IMR-90 (cell line): ENCODE results near the gene PFN1. TPM values are rescaled to one million over a fixed set of nuclear protein-coding genes. Genes with fewer than 3 reads are reported as not detected.

Source experiments
- ATAC-seq: fragments of 200-7000 bp; cut with Tn5 transposase; 2 replicates; pipeline ENCODE4 v1.9.1; 2020; ENCODE audit warnings: low read depth, mild to moderate bottlenecking, moderate library complexity
- BruUV-seq: library from RNA; stranded (reverse); fragments of 400-500 nt; replicated peaks from 2 replicates; lab custom pipeline; 2021; lab: Mats Ljungman, UMichigan
- CTCF ChIA-PET: fragments of 300-600 bp; formaldehyde crosslinking; extraction: SDS; loops from one replicate; lab custom pipeline; 2021; ENCODE audit warnings: antibody characterized with exemption; lab: Yijun Ruan, JAX
- POLR2A ChIA-PET: fragments of 300-600 bp; sonication (Branson Sonifier 250); formaldehyde crosslinking; loops from one replicate; lab custom pipeline; 2022; ENCODE audit warnings: antibody characterized with exemption; ENCODE audit not compliant: unreplicated experiment; lab: Charles Lee
- DNase-seq: peaks from one replicate; pipeline ENCODE4 v3.0.0; 2013
- H2AFZ ChIP-seq: replicated peaks from 2 replicates; pipeline ENCODE3; 2013; ENCODE audit warnings: low read length, mild to moderate bottlenecking; ENCODE audit not compliant: poor library complexity
- H2AK5ac ChIP-seq: 2 replicates; pipeline ENCODE4 v1.6.1; 2013; ENCODE audit warnings: low read depth, low read length, inconsistent platforms
- H2AK9ac ChIP-seq: replicated peaks from 2 replicates; pipeline ENCODE3; 2013; ENCODE audit warnings: mild to moderate bottlenecking, low read depth, low read length, moderate library complexity; ENCODE audit not compliant: poor library complexity
- H2BK120ac ChIP-seq: 2 replicates; pipeline ENCODE4 v1.6.1; 2013; ENCODE audit warnings: low read depth, low read length, inconsistent platforms
- H2BK15ac ChIP-seq: 3 replicates; pipeline ENCODE4 v1.6.1; 2013; ENCODE audit warnings: low read depth, low read length, inconsistent platforms
- H2BK20ac ChIP-seq: 2 replicates; pipeline ENCODE4 v1.6.1; 2013; ENCODE audit warnings: low read depth, mild to moderate bottlenecking, inconsistent platforms, low read length, moderate library complexity
- H2BK5ac ChIP-seq: 2 replicates; pipeline ENCODE4 v1.6.1; 2013; ENCODE audit warnings: mild to moderate bottlenecking, low read depth, low read length, inconsistent platforms; ENCODE audit not compliant: poor library complexity, severe bottlenecking
- H3K14ac ChIP-seq: replicated peaks from 2 replicates; pipeline ENCODE4 v1.6.1; 2013; ENCODE audit warnings: low read depth, low read length, inconsistent platforms
- H3K18ac ChIP-seq: 2 replicates; pipeline ENCODE4 v1.6.1; 2013; ENCODE audit warnings: low read depth, low read length, control low read depth
- H3K23ac ChIP-seq: 2 replicates; pipeline ENCODE4 v1.6.1; 2013; ENCODE audit warnings: low read depth, low read length, inconsistent platforms
- H3K27ac ChIP-seq: 2 replicates; pipeline ENCODE4 v1.5.1; 2013; ENCODE audit warnings: mild to moderate bottlenecking, control low read depth, low read length; ENCODE audit not compliant: insufficient read depth
- H3K27me3 ChIP-seq: 2 replicates; pipeline ENCODE4 v1.6.1; 2013; ENCODE audit warnings: low read length; ENCODE audit not compliant: control insufficient read depth, insufficient read depth
- H3K36me3 ChIP-seq: 2 replicates; pipeline ENCODE4 v1.6.1; 2013; ENCODE audit warnings: low read length, mixed read lengths; ENCODE audit not compliant: control insufficient read depth, insufficient read depth
- H3K4ac ChIP-seq: 2 replicates; pipeline ENCODE4 v1.6.1; 2013; ENCODE audit warnings: low read depth, low read length, inconsistent platforms
- H3K4me1 ChIP-seq: 2 replicates; pipeline ENCODE4 v1.6.1; 2013; ENCODE audit warnings: low read length, mixed read lengths; ENCODE audit not compliant: control insufficient read depth, insufficient read depth
- H3K4me2 ChIP-seq: 2 replicates; pipeline ENCODE4 v1.6.1; 2013; ENCODE audit warnings: low read depth, mild to moderate bottlenecking, control low read depth, low read length, moderate library complexity
- H3K4me3 ChIP-seq: 2 replicates; pipeline ENCODE4 v1.5.1; 2013; ENCODE audit warnings: low read depth, mild to moderate bottlenecking, control low read depth, low read length, moderate library complexity; ENCODE audit not compliant: insufficient read depth
- H3K56ac ChIP-seq: 2 replicates; pipeline ENCODE4 v1.6.1; 2013; ENCODE audit warnings: low read length, inconsistent platforms; ENCODE audit not compliant: insufficient read depth; ENCODE audit errors: extremely low read depth
- H3K79me1 ChIP-seq, 2 experiments: 2 replicates each; pipeline ENCODE4 v1.6.1; 2013; ENCODE audit warnings: low read length in 2 of 2, inconsistent platforms in 1 of 2, low read depth in 1 of 2
- H3K9ac ChIP-seq: 2 replicates; pipeline ENCODE4 v1.6.1; 2013; ENCODE audit warnings: low read depth, low read length, control low read depth
- H3K9me1 ChIP-seq: 2 replicates; pipeline ENCODE4 v1.6.1; 2013; ENCODE audit warnings: low read length, inconsistent platforms; ENCODE audit not compliant: insufficient read depth
- H3K9me3 ChIP-seq: 2 replicates; pipeline ENCODE4 v1.6.1; 2013; ENCODE audit warnings: low read length; ENCODE audit not compliant: control insufficient read depth, insufficient read depth
- H4K20me1 ChIP-seq: 2 replicates; pipeline ENCODE4 v1.6.1; 2013; ENCODE audit warnings: low read length, inconsistent platforms; ENCODE audit not compliant: insufficient read depth
- H4K5ac ChIP-seq: 2 replicates; pipeline ENCODE4 v1.6.1; 2013; ENCODE audit warnings: mild to moderate bottlenecking, low read depth, low read length, control low read depth
- H4K8ac ChIP-seq, 2 experiments: 2 replicates each; pipeline ENCODE4 v1.6.1; 2013; ENCODE audit warnings: low read depth in 2 of 2, low read length in 2 of 2, control low read depth in 1 of 2, inconsistent platforms in 1 of 2
- H4K91ac ChIP-seq: 2 replicates; pipeline ENCODE4 v1.6.1; 2013; ENCODE audit warnings: low read depth, low read length, inconsistent platforms; ENCODE audit not compliant: insufficient read depth
- ELK1 ChIP-seq: fragments of 150-350 bp; IDR thresholded peaks from 2 replicates; pipeline ENCODE4 v1.6.1; 2016; ENCODE audit warnings: low read depth, mild to moderate bottlenecking, low read length, moderate library complexity, borderline replicate concordance
- MAFK ChIP-seq: IDR thresholded peaks from 2 replicates; pipeline ENCODE4 v1.6.1; 2012; ENCODE audit warnings: low read depth, low read length, improper control_type of control experiment
- WGBS, 2 experiments: methylation state at CpG; one replicate each; pipeline versions ENCODE4 v1.1.5 to v1.1.7; 2013; ENCODE audit warnings: missing lambda C conversion rate in 2 of 2; ENCODE audit not compliant: insufficient read length in 1 of 2; ENCODE audit errors: extremely low coverage in 2 of 2; 5-methylcytosine and 5-hydroxymethylcytosine counted together
- dilution Hi-C: fragments of 300-500 bp; cut with HindIII; formaldehyde crosslinking; loops from one replicate; pipeline ENCODE4 v1.14.3; 2018; ENCODE audit warnings: low sequenced_read_pairs; ENCODE audit not compliant: unreplicated experiment
- in situ Hi-C: fragments of 300-500 bp; cut with MboI; formaldehyde crosslinking; loops from 3 replicates; pipeline ENCODE4 v1.14.3; 2019; ENCODE audit warnings: low sequenced_read_pairs, inconsistent platforms, mixed read lengths
- intact Hi-C: fragments of 100-400 bp; cut with micrococcal nuclease; formaldehyde crosslinking; loops from 2 replicates; pipeline ENCODE4 v1.10.0; 2022
- polyA plus RNA-seq, 3 experiments: library from polyadenylated mRNA; depleted of rRNA; stranded (reverse); fragments of >200 nt; gene quantifications; 2 replicates each; pipeline ENCODE4 v1.2.3, GENCODE V29; 2012; ENCODE audit warnings: low replicate concordance in 1 of 3
- total RNA-seq: library from RNA; depleted of rRNA; stranded (reverse); fragments of >200 nt; gene quantifications from 2 replicates; pipeline ENCODE4 v1.2.3, GENCODE V29; 2012
- TF ChIP-seq, protein P1 (sequence below): fragments of 150-350 bp; IDR thresholded peaks from 2 replicates; pipeline ENCODE4 v1.6.1; 2017; ENCODE audit warnings: mild to moderate bottlenecking, antibody characterized with exemption, low read length, low read depth

Gene PFN1
- total and polyA plus RNA-seq, 2 of the 4 experiments (the other 2 are of a cell fraction) = 348 to 1,671 TPM

DNA sequence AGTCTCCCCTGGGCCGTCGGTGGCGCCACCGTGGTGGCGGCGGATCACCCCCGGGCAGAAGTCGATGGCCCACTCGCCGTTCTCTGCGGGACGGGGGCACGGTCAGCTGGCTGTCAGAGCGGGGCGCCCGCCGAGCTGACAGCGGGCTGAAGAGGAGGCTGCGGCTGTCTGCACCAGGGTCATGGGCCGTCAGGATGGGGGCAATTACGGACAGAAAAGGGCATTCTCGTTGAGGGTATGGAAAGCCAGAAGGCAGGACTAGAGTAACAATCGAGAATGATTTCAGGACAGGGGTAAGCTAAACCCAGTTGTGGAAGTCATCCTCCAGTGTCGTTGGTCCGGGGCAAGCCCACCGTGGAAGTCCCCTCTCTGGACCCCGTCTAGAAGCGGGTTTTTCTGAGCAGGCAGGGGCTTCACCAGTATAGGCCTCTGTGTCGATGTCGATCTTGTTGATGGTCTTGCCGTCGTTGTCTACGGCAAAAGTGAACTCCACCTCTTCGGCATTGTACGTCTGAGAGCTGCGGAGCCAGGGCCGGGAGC, 47.2 kb downstream of the PFN1 start:
- ATAC-seq = no peak
- Histone ChIP-seq H3K79me1 (no peaks in the 10 kb centered on the region), H4K20me1 (no peaks in the 10 kb centered on the region; the same call in none of the 2 replicates), H2AK9ac (no peak overlapping the region), H3K27ac (no peak overlapping the region), H3K9me1 (peaks cover 4% of the 10 kb centered on the region; the same call in 1 of the 2 replicates), H3K36me3 (peaks cover 15% of the 10 kb centered on the region), H2BK20ac (no peak overlapping the region), H2AFZ (peak overlapping the region; percentile 15), H3K9ac (no peak overlapping the region), H2BK5ac (no peak overlapping the region), H4K8ac (no peak overlapping the region), H3K23ac (no peak overlapping the region), H3K4me2 (no peak overlapping the region), H3K56ac (no peak overlapping the region), H3K4ac (no peak overlapping the region), H4K91ac (no peak overlapping the region), H3K4me3 (no peak overlapping the region), H2BK120ac (no peak overlapping the region), H3K4me1 (no peaks in the 10 kb centered on the region), H2AK5ac (no peak overlapping the region), H3K9me3 (no peaks in the 10 kb centered on the region; the same call in 1 of the 2 replicates), H3K27me3 (peaks cover 2% of the 10 kb centered on the region; the same call in 1 of the 2 replicates), H3K18ac (no peak overlapping the region), H2BK15ac (no peak overlapping the region), H3K14ac (no peak overlapping the region), H4K5ac (no peak overlapping the region)
- in situ Hi-C loops (no loop called here), dilution Hi-C loops (no loop called here), intact Hi-C loops (no loop called here)
- no peak for TF ChIP-seq ELK1
- TF ChIP-seq, protein P1, sequence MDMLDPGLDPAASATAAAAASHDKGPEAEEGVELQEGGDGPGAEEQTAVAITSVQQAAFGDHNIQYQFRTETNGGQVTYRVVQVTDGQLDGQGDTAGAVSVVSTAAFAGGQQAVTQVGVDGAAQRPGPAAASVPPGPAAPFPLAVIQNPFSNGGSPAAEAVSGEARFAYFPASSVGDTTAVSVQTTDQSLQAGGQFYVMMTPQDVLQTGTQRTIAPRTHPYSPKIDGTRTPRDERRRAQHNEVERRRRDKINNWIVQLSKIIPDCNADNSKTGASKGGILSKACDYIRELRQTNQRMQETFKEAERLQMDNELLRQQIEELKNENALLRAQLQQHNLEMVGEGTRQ = no peak
- no peak for TF ChIP-seq MAFK
- BruUV-seq = no TSS peak
- CTCF ChIA-PET = no interaction called here
- WGBS, 2 experiments = 73% methylated on average over 29 of the region's 37 CpGs; no CpG with 5 or more reads in 1 of the 2 experiments
- POLR2A ChIA-PET = no interaction called here
- no peak for DNase-seq
